OCI-LY1 (cell line): ENCODE measurements around the gene IMPA2.

ENCODE experiments used
- H2AFZ ChIP-seq: fragments of 200-600 bp; sonication (generic), shearing (Covaris generic); 2 replicates; pipeline ENCODE4 v1.6.0; 2014; ENCODE audit warnings: antibody characterized with exemption, mild to moderate bottlenecking, low read length
- H3F3A ChIP-seq: fragments of 200-600 bp; sonication (generic), shearing (Covaris generic); 2 replicates; pipeline ENCODE4 v1.6.0; 2014; ENCODE audit warnings: mild to moderate bottlenecking, antibody characterized with exemption, low read length, moderate library complexity; ENCODE audit not compliant: insufficient read depth
- H3K27ac ChIP-seq: fragments of 200-600 bp; sonication (generic); 2 replicates; pipeline ENCODE4 v1.5.1; 2014; ENCODE audit warnings: low read length, mixed run types, mild to moderate bottlenecking, low read depth; ENCODE audit not compliant: poor library complexity, severe bottlenecking
- H3K27me3 ChIP-seq: fragments of 200-600 bp; sonication (generic); 2 replicates; pipeline ENCODE4 v1.6.0; 2014; ENCODE audit warnings: antibody characterized with exemption, mild to moderate bottlenecking, low read length, moderate library complexity; ENCODE audit not compliant: insufficient read depth
- H3K36me3 ChIP-seq: fragments of 200-600 bp; sonication (generic); 2 replicates; pipeline ENCODE4 v1.6.1; 2014; ENCODE audit warnings: mild to moderate bottlenecking, antibody characterized with exemption, low read length, moderate library complexity, mixed read lengths; ENCODE audit not compliant: insufficient read depth
- H3K4me1 ChIP-seq: fragments of 200-600 bp; sonication (generic); 2 replicates; pipeline ENCODE4 v1.5.1; 2014; ENCODE audit warnings: mild to moderate bottlenecking, low read length, moderate library complexity; ENCODE audit not compliant: insufficient read depth, severe bottlenecking
- H3K4me2 ChIP-seq: fragments of 200-600 bp; sonication (generic), shearing (Covaris generic); 2 replicates; pipeline ENCODE4 v1.6.1; 2014; ENCODE audit warnings: low read length
- H3K4me3 ChIP-seq: fragments of 200-600 bp; sonication (generic); 2 replicates; pipeline ENCODE4 v1.5.1; 2014; ENCODE audit warnings: low read length, low read depth, mild to moderate bottlenecking, mixed read lengths; ENCODE audit not compliant: poor library complexity, severe bottlenecking
- H3K79me2 ChIP-seq: fragments of 200-600 bp; shearing (Covaris generic); 2 replicates; pipeline ENCODE4 v1.6.1; 2016; ENCODE audit warnings: mixed run types, low read length, mixed read lengths; ENCODE audit not compliant: insufficient read depth
- H3K9ac ChIP-seq: fragments of 200-600 bp; sonication (generic), shearing (Covaris generic); 2 replicates; pipeline ENCODE4 v1.6.1; 2014; ENCODE audit warnings: mild to moderate bottlenecking, low read length, mixed read lengths
- H3K9me2 ChIP-seq: fragments of 200-600 bp; sonication (generic), shearing (Covaris generic); 2 replicates; pipeline ENCODE4 v1.6.1; 2014; ENCODE audit warnings: low read depth, mild to moderate bottlenecking, low read length, mixed read lengths
- H3K9me3 ChIP-seq: fragments of 200-600 bp; shearing (Covaris generic); 2 replicates; pipeline ENCODE4 v1.6.1; 2014; ENCODE audit warnings: low read length, mixed read lengths
- H4K20me1 ChIP-seq: fragments of 200-600 bp; sonication (generic), shearing (Covaris generic); 2 replicates; pipeline ENCODE4 v1.6.0; 2016; ENCODE audit warnings: mild to moderate bottlenecking, low read length; ENCODE audit not compliant: insufficient read depth
- CTCF ChIP-seq: fragments of 200-600 bp; sonication (generic), shearing (Covaris generic); IDR thresholded peaks from 2 replicates; pipeline ENCODE4 v1.5.1; 2017; ENCODE audit warnings: mild to moderate bottlenecking, antibody characterized with exemption, low read length, moderate library complexity, mixed read lengths
- EZH2 ChIP-seq: fragments of 200-600 bp; sonication (generic), shearing (Covaris generic); IDR thresholded peaks from 2 replicates; pipeline ENCODE4 v1.8.0; 2017; ENCODE audit warnings: borderline replicate concordance, mixed run types, mild to moderate bottlenecking, antibody characterized with exemption, low read length, moderate library complexity, mixed read lengths

IMPA2 gene

GRCh38 chr18:11974741-11975325 lies 6.5 kb upstream of the IMPA2 start:
- Histone ChIP-seq H3F3A (no peaks in the 10 kb centered on the region), H3K36me3 (no peaks in the 10 kb centered on the region), H4K20me1 (no peaks in the 10 kb centered on the region), H3K27me3 (no peaks in the 10 kb centered on the region), H3K9ac (no peak overlapping the region), H3K9me3 (no peaks in the 10 kb centered on the region), H3K9me2 (no peaks in the 10 kb centered on the region), H3K27ac (no peak overlapping the region), H3K4me1 (peaks cover 1% of the 10 kb centered on the region), H3K4me2 (no peak overlapping the region), H3K4me3 (no peak overlapping the region), H2AFZ (no peak overlapping the region), H3K79me2 (no peaks in the 10 kb centered on the region)
- no peak for TF ChIP-seq EZH2

- Histone ChIP-seq H3K4me1 (peaks cover 9% of the 10 kb centered on the region), H3K9me3 (no peaks in the 10 kb centered on the region), H3K36me3 (no peaks in the 10 kb centered on the region), H3K9ac (no peak overlapping the region), H3F3A (no peaks in the 10 kb centered on the region), H3K27me3 (no peaks in the 10 kb centered on the region), H4K20me1 (no peaks in the 10 kb centered on the region), H3K4me2 (no peak overlapping the region), H3K9me2 (no peaks in the 10 kb centered on the region), H3K27ac (no peak overlapping the region), H3K4me3 (no peak overlapping the region), H3K79me2 (no peaks in the 10 kb centered on the region), H2AFZ (no peak overlapping the region)
- TF ChIP-seq CTCF (no peak), EZH2 (no peak)
These were observed 5.6 kb upstream of the IMPA2 start for GRCh38 chr18:11975723-11976122.

- H3K9me3 ChIP-seq: no peaks in the 10 kb centered on the region
These were observed 4.8 kb upstream of the IMPA2 start for GRCh38 chr18:11976315-11977152.

More at GRCh38 chr18:11976315-11977152, 4.8 kb upstream of the IMPA2 start:
- no peak overlapping the region for H2AFZ ChIP-seq
- no peaks in the 10 kb centered on the region for H3K9me2 ChIP-seq
- no peaks in the 10 kb centered on the region for H3K27me3 ChIP-seq
- H3K4me3 ChIP-seq: no peak overlapping the region
- H3K4me2 ChIP-seq: no peak overlapping the region
- H4K20me1 ChIP-seq: no peaks in the 10 kb centered on the region
- no peaks in the 10 kb centered on the region for H3K79me2 ChIP-seq
- TF ChIP-seq EZH2: no peak
- TF ChIP-seq CTCF: no peak
- H3K36me3 ChIP-seq: no peaks in the 10 kb centered on the region
- H3K9ac ChIP-seq: no peak overlapping the region
- no peaks in the 10 kb centered on the region for H3F3A ChIP-seq
- peaks cover 9% of the 10 kb centered on the region for H3K4me1 ChIP-seq
- H3K27ac ChIP-seq: no peak overlapping the region
